Dedifferentiated amniotic fluid mesenchymal stem cell (primary cell): ENCODE measurements around the gene STK33.

Experiments
- DNase-seq: peaks from one replicate; pipeline ENCODE4 v3.0.0-alpha.2; 2016; ENCODE audit errors: extremely low spot score

Gene STK33

GRCh38 chr11:8603696-8604077 lies 9.7 kb upstream of the STK33 start:
- no peak for DNase-seq

DNA sequence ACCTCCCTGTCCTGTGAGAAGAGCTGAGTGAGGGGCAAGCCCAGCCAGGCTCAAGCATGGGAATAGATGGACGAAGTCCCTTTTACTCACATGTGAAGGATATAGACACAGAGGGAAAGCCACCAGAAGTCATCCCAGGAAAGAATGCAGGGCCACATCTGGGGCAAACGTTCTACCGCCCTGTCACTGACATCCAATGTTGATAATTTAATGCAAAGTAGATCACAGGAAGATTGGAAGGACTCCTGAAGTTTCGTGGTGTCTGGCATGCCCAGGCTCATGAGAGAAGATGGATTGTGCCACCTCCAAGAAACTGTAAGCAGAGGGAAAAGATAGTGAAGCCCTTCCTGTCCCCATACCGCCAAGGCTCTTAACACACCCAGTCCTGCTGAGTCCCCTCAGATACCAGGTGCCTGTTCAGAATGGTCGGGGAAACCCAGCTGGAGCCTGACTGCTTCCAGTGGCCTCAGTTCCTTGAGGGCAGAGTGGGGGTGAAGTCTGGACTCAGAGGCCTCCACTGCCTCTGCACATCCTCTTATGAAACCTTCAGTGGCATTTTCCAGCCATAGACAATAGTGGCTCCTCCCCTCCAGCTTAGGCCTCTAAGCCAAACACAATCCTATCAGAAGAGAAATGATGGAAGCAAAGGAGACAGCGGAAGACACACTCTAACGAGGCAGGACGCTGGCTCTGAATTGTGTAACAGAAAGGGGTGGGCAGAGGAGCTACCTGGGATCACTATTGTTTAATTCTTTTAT lies 7.5 kb upstream of the STK33 start:
- DNase-seq: no peak

GRCh38 chr11:8598506-8598905 lies 4.5 kb upstream of the STK33 start:
- no peak for DNase-seq

GRCh38 chr11:8597182-8597581 lies 3.2 kb upstream of the STK33 start:
- DNase-seq: no peak

DNA sequence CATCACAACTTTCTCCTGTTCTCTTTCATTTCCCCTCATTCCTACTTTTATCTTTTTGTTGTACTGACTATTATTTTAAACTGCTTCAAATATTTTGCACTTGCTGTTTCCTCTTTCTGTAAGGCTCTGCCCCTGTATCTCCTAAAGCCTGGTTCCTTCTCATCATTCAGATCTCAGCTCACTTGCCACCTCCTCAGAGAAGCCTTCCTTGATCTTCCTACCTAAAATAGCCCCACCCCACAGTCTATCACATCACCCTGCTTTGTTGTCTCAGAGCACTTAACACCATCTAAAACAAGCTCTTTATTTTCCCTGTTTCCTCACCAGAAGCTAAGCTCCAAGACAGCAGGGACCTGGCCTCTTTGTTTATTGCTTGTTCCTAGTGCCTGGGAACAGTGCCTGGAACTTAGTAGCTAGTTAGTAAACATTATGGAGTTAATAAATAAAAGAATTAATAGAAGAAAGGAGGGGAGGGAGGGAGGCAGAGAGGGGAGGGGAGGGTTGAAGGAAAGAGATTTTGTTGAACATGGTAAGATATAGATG lies 2.5 kb upstream of the STK33 start:
- DNase-seq: no peak

DNA sequence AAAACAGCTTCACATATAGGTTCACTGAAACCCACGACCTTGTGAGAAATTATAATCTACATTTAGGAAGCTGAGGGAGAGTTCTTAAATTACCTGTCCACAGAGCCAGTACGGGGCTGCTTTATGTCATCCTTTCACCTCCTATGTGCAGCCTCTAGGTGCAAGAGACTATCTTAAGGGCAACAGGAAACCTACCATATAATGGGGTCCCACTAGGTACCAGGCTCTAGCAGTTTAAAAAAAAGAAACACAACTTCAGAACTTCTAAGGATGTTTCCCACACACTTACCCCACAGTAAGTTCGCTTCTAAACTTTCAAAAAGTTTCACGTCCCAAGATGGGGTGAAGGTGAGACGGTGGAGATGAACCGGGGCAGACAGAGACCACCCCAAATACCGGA lies 573 bp downstream of the STK33 start:
- DNase-seq: no peak

DNA sequence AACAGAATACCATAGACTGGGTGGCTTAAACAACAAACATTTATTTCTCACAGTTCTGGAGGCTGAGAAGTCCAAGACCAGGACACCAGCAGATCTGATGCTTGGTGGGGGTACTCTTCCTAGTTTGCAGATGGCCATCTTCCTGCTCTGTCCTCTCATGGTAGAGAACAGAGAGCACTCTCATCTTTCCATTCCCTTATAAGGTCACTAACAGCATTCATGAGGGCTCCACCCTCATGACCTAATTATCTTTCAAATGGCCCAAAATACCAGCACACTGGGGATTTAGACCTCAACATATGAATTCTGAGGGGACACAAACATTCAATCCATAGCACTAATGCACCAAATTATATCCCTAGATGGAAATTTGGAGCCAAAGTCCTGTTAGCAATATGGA lies 6.1 kb downstream of the STK33 start:
- DNase-seq: no peak

- DNase-seq: no peak
Measured at GRCh38 chr11:8586805-8587204, 7.2 kb downstream of the STK33 start.

DNA sequence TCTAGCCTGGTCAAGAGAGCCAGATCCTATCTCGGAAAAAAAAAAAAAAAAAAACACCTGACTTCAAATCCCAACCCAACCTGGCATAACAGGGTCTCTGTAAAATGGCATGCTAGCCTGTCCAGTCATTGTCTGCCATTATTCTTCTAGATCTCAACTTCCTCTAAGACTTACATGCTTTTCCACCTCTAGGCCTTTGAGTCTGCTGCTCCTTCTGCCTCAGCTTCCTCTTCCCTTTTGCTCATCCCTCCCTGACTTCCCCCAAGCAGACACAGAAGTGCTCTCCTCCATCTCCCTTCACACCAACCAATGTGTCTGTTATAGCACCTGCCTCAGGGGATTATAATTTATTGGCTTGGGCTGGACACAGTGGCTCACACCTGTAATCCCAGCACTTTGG lies 7.8 kb downstream of the STK33 start:
- DNase-seq: no peak

- no peak for DNase-seq
Measured at GRCh38 chr11:8584511-8584910, 9.5 kb downstream of the STK33 start.

DNA sequence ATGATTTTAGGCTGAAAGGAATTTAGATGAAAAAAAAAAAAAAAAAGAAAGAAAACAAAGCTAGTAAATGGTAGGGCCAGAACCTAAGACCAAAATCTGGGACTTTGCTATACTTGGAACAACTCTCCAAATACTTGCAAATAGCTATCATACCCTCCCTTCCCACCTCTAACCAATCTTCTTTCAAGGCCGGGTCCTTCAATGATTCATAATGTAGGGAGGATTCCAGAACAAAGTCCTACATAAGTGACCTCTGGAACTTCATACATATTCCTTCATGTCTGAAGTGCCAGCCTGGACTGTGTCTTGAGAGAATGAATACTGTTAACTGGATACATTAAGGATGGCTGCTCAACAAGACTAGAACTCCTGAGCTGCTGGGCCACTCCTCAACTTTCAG lies 9.9 kb downstream of the STK33 start:
- DNase-seq: no peak

DNA sequence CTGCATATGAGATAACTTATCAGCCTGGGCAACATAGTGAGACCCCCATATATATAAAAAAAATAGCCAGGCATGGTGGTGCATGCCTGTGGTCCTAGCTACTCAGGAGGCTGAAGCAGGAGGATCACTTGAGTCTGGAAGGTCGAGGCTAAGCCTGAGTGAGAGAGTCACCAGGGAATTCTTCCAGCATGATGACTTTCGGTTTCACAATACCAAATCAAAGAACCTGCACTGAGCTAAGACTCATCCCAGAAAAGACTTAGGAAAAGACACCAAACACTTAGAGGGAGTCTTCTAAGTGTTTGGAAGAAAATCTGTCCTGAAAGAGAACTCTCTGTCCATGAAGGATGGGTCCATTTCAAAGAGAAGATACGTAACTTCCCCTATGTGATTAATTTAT lies 12.7 kb downstream of the STK33 start:
- DNase-seq: no peak

DNA sequence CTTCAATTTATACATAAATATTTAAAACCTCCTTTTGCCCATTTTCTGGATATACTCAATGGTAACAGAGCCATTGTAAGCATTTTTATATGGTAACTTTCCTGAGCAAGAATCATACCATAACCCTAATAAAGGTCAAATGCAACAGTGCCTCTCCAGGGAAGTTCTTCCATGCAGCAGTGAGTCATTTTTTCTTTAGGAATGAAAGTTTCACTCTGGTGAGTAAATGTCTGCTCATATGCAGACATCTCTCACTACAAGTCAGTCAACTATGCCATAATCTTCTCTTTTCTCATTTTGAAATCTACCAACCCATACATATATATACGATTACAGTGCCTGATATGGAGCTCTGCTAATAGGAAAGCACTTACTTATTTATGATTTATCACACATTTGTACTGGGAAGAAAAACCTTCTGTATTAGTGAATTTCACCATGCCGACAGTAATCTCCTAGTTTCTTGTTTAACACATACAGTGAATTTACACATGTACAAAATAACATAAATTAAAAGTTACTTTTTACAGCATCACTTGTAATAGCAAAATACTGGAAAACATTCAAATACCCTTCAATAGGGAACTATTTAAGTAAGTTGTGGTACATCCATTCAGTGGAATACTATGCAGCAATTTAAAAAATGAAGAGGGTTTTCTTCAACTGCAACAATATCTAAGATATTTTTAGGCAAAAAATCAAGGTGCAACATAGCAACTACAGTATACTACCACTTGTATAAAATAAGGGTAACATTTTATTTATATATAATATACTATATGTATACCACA lies 16.0 kb downstream of the STK33 start:
- no peak for DNase-seq

DNA sequence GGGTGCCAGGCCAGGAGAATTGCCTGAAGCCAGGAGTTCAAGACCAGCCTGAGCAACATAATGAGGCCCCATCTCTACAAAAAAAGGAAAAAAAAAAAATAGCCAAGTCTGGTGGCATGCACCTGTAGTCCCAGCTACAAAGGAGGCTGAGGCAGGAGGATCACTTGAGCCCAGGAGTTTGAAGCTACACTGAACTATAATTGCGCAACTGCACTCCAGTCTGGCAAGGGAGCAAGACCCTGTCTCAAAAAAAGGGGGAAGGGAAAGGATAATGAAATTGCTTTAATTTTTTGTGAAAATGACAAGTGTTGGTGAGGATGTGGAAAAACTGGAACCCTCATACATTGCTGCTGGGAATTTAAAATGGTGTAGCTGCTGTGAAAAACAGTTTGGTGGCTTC lies 19.2 kb downstream of the STK33 start:
- no peak for DNase-seq

- no peak for DNase-seq
Measured at GRCh38 chr11:8573777-8574176, 20.3 kb downstream of the STK33 start.

DNA sequence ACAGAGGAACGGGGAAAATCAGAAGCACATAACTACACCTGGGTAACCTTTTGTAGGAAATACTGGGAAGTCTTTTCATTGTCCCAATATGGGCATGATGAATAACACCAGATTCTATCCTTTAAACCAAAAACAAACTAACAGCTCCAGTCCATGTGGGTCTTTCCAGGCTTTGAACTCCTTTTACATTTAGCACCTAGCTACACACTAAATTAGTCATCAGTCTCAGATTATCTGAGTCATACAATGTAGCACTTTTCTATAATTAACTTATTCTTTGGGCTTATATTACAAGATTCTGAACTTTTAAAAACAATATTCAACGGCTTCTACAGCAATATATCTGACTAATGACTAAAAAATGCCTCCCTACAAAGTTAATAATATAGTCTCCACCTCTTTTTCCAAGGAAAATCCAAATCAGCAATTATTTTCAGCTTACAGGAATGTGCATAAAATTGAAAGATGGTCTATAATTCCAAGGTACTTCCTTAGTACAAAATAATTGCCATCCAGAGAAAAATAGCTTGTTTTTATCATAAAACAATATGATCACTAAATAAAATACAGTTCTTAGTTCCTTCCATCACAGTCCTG lies 26.3 kb downstream of the STK33 start:
- no peak for DNase-seq

GRCh38 chr11:8566613-8567210 lies 27.3 kb downstream of the STK33 start:
- DNase-seq: peak; percentile 73

GRCh38 chr11:8564526-8564925 lies 29.5 kb downstream of the STK33 start:
- no peak for DNase-seq

- DNase-seq: no peak
Measured at GRCh38 chr11:8561461-8561860, 32.6 kb downstream of the STK33 start.

DNA sequence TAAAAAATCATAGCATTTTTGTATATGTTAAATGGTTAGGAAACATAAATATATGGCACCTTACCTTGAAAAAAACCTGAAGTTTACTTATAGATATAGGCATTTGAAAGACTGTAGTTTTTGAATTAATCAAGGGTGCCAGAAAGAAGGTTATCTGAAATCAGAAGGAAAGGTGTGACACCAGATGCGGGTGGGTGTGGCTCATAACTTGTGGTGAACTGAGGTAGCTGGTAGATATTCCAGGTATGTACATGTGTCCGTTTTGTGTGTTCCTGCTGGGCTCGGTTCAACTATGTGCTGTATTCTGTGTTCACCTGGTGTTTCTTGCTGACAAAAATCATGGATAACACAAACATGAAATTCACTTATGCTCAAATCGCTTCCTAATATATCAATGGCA lies 35.6 kb downstream of the STK33 start:
- DNase-seq: no peak

DNA sequence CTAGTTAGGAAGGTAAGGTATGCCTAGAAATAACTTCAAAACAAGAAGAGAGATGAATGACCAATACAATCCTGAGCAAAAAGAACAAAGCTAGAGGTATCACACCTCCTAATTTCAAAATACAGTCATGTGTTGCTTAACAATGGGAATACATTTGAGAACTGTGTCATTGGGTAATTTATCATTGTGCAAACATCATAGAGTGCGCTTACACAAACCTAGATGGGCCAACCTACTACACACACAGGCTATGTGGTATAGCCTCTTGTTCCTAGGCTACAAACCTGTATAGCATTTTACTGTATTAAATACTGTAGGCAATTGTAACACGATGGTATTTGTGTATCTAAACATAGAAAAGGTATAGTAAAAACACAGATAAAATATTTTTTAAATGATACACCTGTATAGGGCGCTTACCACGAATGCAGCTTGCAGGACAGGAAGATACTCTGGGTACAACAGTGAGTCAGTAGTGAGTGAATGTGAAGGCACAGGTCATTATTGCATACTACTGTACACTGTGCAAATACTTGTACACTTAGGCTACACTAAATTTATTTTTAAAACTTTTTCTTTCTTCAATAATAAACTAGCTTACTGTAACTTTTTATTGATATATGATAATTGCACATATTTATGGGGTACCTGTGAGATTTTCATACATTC lies 48.2 kb downstream of the STK33 start:
- DNase-seq: no peak

- no peak for DNase-seq
Measured at GRCh38 chr11:8544807-8545206, 49.2 kb downstream of the STK33 start.
